Muscle layer of colon (tissue), 2 donors: ENCODE measurements around the gene DTX1.

Source experiments
- H3K27ac ChIP-seq: one replicate; pipeline ENCODE4 v1.7.0; 2013; ENCODE audit warnings: low read depth, mild to moderate bottlenecking, low read length, moderate library complexity
- H3K27me3 ChIP-seq, 2 donors: one replicate each; pipeline ENCODE4 v1.7.0; 2013; ENCODE audit warnings: low read length in 2 of 2, mild to moderate bottlenecking in 2 of 2; ENCODE audit not compliant: insufficient read depth in 2 of 2, control insufficient read depth in 1 of 2
- H3K36me3 ChIP-seq: one replicate; pipeline ENCODE4 v1.7.0; 2013; ENCODE audit warnings: mild to moderate bottlenecking, low read length; ENCODE audit not compliant: insufficient read depth
- H3K4me1 ChIP-seq: one replicate; pipeline ENCODE4 v1.7.0; 2013; ENCODE audit warnings: mild to moderate bottlenecking, low read length; ENCODE audit not compliant: insufficient read depth
- H3K4me3 ChIP-seq, 2 donors: one replicate each; pipeline ENCODE4 v1.7.0; 2013; ENCODE audit warnings: low read length in 2 of 2, low read depth in 1 of 2, mild to moderate bottlenecking in 1 of 2, moderate library complexity in 1 of 2
- H3K9ac ChIP-seq: one replicate; pipeline ENCODE4 v1.7.0; 2013; ENCODE audit warnings: low read length
- H3K9me3 ChIP-seq: one replicate; pipeline ENCODE4 v1.7.0; 2013; ENCODE audit warnings: mild to moderate bottlenecking, low read length
- donor health status: abdominal sarcoma.
- donor health status: Adenocarcinoma of cecum.

The DTX1 gene

DNA sequence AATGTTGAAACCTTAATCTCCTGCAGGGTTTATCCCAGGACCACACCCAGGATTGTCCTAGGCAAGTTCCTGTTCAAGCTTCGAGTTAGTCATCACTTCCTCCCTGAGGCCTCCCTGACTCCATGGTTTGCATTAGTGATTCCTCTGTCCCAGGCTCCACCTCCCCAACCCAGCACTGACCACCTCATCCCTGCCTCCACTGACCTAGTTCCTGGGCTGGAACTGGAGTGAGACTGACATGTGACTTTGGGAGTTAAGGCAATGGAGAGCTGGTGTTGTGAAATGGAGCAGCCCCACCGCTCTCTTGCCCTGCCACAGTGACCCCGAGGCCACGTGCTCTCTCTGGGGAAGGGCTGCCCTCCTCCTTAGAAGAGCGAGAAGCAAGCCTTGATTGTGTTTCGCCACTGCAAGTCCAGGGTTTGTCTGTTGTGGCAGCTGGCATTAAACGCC, 15.8 kb upstream of the DTX1 start:
- H3K4me3 ChIP-seq: no peak overlapping the region
- H3K36me3 ChIP-seq: no peaks in the 10 kb centered on the region

DNA sequence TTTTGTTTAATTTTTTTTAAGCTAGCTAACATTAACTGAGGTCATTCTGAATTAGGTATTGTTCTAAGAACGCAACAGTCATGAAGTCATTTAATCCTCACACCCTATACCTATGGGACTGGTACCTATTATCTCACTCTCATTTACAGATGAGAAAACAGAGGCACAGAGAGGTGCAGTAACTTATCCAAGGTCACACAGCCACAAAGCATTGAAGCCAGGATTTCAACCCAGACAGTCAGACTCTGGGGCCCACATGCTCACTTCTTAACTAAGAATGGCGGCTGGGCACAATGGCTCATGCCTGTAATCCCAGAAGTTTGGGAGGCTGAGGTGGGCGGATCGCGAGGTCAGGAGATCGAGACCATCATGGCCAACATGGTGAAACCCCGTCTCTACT, 15.0 kb upstream of the DTX1 start:
- no peaks in the 10 kb centered on the region for H3K27me3 ChIP-seq
- H3K4me1 ChIP-seq: no peaks in the 10 kb centered on the region
- H3K9ac ChIP-seq: no peak overlapping the region
- no peaks in the 10 kb centered on the region for H3K36me3 ChIP-seq
- H3K4me3 ChIP-seq: no peak overlapping the region
- no peaks in the 10 kb centered on the region for H3K9me3 ChIP-seq
- no peak overlapping the region for H3K27ac ChIP-seq

More for the DNA sequence above, 15.8 kb upstream of the DTX1 start:
- H3K9ac ChIP-seq: no peak overlapping the region
- H3K9me3 ChIP-seq: no peaks in the 10 kb centered on the region
- no peaks in the 10 kb centered on the region for H3K27me3 ChIP-seq
- no peak overlapping the region for H3K27ac ChIP-seq
- H3K4me1 ChIP-seq: no peaks in the 10 kb centered on the region

DNA sequence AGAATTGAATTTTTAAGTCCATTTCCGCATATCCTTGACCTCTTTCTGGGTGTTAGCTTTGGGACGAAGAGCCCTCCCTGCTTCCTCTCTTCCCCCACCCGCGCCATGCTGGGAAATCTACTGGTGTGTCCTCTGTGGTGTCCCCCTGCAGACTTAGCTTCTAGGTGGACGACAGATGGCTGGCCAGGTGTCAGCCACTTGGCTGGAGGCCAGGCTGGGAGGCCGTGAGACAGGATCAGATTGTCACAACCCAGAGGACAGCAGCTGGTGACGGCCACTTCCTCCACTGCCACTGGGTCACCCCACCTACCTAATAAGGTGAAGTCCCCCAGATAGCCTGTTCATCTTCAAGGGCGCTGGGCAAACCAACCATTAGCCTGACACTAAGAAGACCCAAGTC, 13.3 kb upstream of the DTX1 start:
- Histone ChIP-seq H3K4me1 (no peaks in the 10 kb centered on the region), H3K27me3 (no peaks in the 10 kb centered on the region), H3K36me3 (no peaks in the 10 kb centered on the region), H3K9me3 (no peaks in the 10 kb centered on the region), H3K4me3 (no peak overlapping the region), H3K9ac (no peak overlapping the region), H3K27ac (no peak overlapping the region)

DNA sequence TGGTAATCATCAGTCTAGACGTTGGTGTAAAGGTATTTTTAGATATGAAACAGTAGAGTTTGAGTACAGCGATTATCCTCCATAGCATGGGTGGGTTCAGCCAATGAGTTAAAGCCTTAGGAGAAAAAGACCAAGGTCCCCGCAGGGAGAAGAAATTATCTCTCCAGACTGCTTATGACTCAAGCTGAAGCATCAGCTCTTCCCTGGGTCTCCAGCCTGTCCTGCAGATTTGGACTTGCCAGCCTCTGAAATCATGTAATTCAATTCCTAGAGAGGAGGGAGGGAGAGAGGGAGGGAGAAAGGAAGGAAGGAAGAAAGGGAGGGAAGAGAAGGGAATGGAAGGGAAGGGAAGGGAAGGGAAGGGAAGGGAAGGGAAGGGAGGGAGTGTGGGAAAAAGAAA, 12.0 kb upstream of the DTX1 start:
- no peak overlapping the region for H3K9ac ChIP-seq
- H3K4me1 ChIP-seq: no peaks in the 10 kb centered on the region
- no peaks in the 10 kb centered on the region for H3K9me3 ChIP-seq
- no peaks in the 10 kb centered on the region for H3K36me3 ChIP-seq
- H3K27ac ChIP-seq: no peak overlapping the region
- H3K27me3 ChIP-seq: peaks cover 0 to 3% of the 10 kb centered on the region in 2 donors
- no peak overlapping the region for H3K4me3 ChIP-seq

DNA sequence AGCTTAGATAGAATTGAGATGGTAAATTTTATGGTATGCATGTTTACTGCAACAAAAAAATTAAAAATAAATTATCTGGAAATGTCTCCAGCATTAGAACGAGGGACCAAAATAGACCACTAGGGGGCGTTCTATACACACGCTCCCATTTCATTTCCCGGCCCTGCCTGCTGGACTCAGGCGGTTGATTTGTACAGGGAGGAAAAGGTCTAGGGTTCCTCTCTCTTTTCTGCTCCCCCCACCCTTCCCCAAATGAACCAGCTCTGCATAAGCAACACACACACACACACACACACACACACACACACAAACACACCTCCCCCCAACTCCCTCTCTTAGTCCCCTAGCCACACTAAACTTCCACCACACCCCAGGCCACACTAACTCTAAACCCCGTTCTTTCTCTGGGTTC, 7.8 kb upstream of the DTX1 start:
- H3K9me3 ChIP-seq: no peaks in the 10 kb centered on the region
- H3K4me3 ChIP-seq: no peak overlapping the region
- H3K9ac ChIP-seq: no peak overlapping the region
- no peak overlapping the region for H3K27ac ChIP-seq
- H3K4me1 ChIP-seq: no peaks in the 10 kb centered on the region
- H3K27me3 ChIP-seq: peaks cover 0 to 6% of the 10 kb centered on the region in 2 donors
- no peaks in the 10 kb centered on the region for H3K36me3 ChIP-seq

GRCh38 chr12:113049976-113050742, 6.4 kb upstream of the DTX1 start:
- H3K36me3 ChIP-seq: no peaks in the 10 kb centered on the region
- H3K9ac ChIP-seq: no peak overlapping the region
- no peak overlapping the region for H3K27ac ChIP-seq
- H3K4me3 ChIP-seq: no peak overlapping the region
- peaks cover 0 to 6% of the 10 kb centered on the region in 2 donors for H3K27me3 ChIP-seq
- H3K9me3 ChIP-seq: no peaks in the 10 kb centered on the region
- no peaks in the 10 kb centered on the region for H3K4me1 ChIP-seq

DNA sequence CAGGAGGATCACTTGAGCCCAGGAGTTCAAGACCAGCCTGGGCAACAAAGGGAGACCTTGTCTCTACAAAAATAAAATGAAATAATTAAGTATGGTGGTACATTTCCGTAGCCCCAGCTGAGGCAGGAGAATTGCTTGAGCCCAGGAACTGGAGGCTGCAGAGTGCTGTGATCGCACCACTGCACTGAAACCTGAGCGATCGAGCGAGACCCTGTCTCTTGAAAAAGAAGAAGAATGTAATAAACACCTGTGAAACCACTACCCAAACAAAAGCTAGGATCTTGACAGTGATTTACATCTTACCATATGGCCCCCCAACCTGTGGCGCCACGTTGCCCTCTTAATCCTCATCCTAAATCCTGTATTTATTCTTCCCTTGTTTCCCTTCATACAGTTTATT, 5.7 kb upstream of the DTX1 start:
- Histone ChIP-seq H3K9me3 (no peaks in the 10 kb centered on the region), H3K27ac (no peak overlapping the region), H3K36me3 (no peaks in the 10 kb centered on the region), H3K9ac (no peak overlapping the region), H3K27me3 (peaks cover 2 to 11% of the 10 kb centered on the region in 2 donors), H3K4me1 (no peaks in the 10 kb centered on the region), H3K4me3 (no peak overlapping the region)

- no peak overlapping the region for H3K4me3 ChIP-seq
- H3K27ac ChIP-seq: no peak overlapping the region
- H3K9ac ChIP-seq: no peak overlapping the region
- H3K27me3 ChIP-seq: peaks cover 8 to 20% of the 10 kb centered on the region in 2 donors
- no peaks in the 10 kb centered on the region for H3K4me1 ChIP-seq
- H3K9me3 ChIP-seq: no peaks in the 10 kb centered on the region
- H3K36me3 ChIP-seq: no peaks in the 10 kb centered on the region
Measured at GRCh38 chr12:113051759-113052158, 4.8 kb upstream of the DTX1 start.

DNA sequence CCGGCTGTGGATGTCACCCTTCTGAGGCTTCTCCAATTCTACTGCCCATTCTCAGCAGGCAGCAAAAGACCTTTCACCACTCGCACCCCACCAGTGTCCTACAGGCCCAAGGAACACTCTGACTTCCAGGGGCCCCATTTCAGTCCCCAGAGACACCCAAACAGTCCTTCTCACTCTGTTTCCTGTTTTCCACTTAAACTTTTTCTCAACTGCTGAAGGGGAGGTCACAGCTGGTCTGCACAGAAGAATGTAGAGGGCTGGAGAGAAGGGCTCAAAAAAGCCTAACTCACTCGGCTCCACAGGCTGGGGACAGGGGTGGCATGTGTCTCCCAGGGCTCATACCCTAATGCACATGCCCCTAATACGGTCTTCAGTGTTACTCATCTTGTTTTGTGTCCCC, 4.2 kb upstream of the DTX1 start:
- Histone ChIP-seq H3K27me3 (peaks cover 8 to 26% of the 10 kb centered on the region in 2 donors), H3K27ac (no peak overlapping the region), H3K36me3 (no peaks in the 10 kb centered on the region), H3K4me1 (no peaks in the 10 kb centered on the region), H3K9ac (no peak overlapping the region), H3K9me3 (no peaks in the 10 kb centered on the region), H3K4me3 (no peak overlapping the region)

DNA sequence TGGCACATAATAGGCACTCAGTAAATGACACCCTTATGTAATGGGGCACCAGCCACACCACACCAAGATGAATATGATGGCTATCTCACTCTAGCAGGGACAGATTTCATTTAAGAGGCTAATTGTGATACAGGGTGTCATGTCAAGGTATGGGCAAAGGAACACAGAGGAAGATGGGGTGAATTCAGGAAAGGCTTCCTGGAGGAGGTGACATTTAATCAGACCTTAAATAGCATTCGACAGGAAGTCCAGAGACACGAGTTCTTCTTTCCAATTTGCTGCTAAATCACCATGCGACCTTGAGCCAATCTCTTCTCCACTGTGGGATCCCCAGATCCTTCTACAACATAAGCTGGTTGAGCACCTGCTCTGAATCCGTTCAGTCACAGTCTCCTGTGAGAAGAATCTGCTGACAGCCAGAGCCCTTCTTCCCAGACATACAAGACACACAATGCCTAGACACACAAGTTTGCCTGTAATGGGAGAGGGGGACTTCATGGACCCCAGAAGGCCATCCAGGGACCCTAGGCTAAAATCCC, 1.5 kb upstream of the DTX1 start:
- H3K9ac ChIP-seq: no peak overlapping the region
- H3K27me3 ChIP-seq: peaks cover 8 to 33% of the 10 kb centered on the region in 2 donors
- no peak overlapping the region for H3K27ac ChIP-seq
- H3K9me3 ChIP-seq: no peaks in the 10 kb centered on the region
- H3K4me3 ChIP-seq: no peak overlapping the region
- no peaks in the 10 kb centered on the region for H3K36me3 ChIP-seq
- no peaks in the 10 kb centered on the region for H3K4me1 ChIP-seq

DNA sequence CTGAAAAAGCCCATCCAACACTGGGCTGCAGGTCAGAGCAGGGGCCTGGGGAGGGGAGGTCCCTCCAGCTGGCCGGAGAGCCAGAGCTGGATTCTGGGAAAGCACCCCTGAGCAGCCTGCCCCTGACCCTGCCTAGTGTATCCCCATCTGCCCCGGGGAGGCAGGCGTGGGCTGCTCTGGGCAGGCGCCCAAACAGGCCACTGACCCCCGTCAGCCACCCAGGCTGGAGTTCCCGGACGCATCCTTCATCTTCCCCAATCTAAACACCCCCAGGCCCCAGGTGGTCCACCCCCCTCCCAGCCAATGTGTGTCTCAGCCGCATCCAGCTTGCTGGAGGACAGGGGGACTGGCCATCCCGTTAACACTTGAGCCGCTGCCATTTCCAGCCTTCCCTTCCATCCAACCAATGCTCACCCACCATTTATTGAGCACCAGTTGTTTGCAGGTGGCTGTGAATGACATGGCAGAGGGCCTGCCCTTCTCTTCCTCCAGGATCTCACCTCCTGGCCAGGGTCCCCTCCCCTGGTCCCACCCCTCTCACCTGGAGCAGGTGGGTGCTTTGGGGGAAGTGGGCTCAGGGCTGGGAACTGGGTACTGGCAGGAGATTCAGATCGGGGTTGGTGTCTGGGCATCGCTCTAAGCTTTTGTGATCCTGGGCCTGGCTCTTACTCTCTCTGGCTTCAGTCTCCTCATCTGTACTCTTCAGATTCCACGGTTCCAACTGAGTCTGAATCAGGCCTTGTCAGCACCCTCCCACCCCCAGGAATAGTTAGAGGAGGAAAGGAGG, 743 bp upstream of the DTX1 start:
- H3K9ac ChIP-seq: no peak overlapping the region
- H3K36me3 ChIP-seq: no peaks in the 10 kb centered on the region
- H3K27ac ChIP-seq: no peak overlapping the region
- H3K4me3 ChIP-seq: no peak overlapping the region
- H3K9me3 ChIP-seq: no peaks in the 10 kb centered on the region
- H3K27me3 ChIP-seq: peaks cover 8 to 33% of the 10 kb centered on the region in 2 donors
- H3K4me1 ChIP-seq: no peaks in the 10 kb centered on the region
